ENCODE results near the gene SYCP2L.

The SYCP2L gene

DNA sequence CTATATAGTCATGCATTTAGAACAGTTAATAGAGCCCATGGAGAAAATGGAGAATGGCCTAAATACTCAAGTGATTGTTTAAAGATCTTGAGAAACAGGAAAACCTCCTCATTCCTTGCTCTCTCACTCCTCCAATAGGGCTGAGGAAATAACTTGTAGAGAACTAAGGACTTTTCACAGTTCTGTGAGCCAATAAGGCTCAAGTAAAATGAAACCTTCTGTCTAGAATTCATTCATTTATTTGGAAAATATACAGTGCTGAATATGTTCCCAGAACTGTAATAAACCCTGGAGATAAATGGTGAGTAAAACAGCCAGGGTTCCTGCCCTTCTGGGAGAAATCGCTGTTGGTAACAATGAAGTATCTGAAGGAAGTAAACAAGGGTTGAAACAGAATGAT, 122.0 kb downstream of the SYCP2L start:
- no peak for DNase-seq

DNA sequence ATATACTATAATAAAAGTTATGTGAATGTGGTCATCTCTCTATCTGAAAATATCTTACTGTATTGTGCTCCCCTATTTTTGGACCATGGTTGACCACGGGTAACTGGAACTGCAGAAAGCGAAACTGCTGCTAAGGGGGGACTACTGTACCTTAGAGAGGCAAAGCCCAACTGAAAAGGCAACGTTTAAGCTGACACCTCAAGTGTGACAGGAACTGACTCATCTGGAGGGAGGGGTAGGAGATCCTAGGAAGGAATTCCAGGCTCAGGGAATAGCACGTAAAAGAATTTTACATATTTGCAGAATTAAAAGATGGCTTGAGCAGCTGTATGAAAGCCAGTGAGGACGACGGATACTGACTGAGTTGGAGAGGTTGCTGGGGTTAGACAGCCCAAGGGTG, 122.5 kb downstream of the SYCP2L start:
- no peak for DNase-seq

DNA sequence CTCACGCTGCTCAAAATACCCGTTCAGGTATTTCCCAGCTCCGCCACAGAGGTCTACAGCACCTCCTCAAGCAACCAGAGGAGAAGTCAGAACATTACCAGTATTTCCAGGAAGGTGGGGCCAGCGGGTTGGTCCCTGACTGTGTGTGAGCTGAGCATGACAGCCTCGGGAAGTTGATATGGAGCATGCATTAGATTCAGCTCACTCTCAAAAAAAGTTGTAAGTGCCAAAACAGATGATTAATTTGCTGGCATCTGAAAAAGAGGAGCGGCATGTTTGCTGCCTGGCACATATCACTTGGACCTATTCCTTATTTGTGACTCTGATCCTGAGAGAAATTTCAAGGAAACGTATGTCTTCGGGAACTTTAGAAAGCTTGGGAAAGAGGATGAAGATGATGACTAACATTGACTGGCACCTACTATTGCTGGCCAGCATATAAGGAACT, 125.0 kb downstream of the SYCP2L start:
- DNase-seq, result peak; percentile 25

DNA sequence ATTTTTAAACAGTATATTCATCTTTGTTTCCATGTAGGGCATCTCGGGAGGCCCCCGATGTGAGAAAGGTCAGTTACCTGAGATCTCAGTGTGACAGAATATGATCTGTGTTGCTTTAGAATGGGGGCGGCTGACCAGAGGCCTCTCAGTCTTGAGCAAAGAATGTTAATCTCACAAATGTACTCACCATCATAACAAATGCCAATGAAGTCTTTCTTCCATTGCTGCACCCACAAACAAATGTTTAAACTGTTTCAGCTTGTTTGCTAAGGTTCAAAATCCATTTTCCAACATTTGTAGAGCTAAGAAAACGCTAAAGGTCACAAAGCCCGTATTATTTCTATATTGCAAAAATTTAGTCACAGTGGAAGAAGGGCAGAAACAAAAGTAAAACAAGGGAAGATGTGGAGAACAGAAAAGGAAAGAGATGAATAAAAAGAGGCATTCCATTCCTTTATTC, 125.5 kb downstream of the SYCP2L start:
- no peak for DNase-seq

DNA sequence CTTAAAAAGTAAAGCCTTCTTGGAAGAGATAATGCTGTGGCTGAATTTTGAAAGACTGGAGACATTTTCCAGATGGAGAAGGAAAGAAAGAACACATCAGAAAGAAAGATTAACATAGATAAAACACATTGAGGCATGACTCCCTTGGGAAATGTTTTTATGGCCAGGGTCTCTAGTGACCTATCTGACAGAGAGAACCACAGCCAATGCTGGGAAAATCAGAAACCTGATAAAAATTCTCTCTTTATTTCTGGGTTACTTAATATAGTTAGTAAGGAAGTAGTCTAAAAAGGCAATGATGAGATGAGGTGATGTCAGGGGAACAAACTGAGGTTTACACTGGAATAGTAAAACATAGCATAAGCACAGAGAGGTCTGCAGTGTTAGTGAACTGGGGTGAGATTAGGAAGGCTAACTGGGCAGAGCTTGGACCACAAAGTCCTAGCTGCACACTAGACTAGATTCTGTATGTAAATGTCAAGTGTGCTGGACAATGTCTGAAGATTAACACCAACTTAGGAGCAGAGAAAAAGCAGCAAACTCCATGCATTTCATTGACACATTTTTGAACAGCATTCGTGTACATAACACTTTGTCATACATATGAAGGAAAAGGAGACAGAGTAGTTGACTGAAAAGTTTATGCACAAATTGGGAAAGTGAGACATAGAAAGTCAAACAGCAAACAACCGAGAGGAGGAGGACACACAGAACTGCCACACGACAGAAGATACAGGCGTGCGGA, 126.3 kb downstream of the SYCP2L start:
- no peak for DNase-seq

DNA sequence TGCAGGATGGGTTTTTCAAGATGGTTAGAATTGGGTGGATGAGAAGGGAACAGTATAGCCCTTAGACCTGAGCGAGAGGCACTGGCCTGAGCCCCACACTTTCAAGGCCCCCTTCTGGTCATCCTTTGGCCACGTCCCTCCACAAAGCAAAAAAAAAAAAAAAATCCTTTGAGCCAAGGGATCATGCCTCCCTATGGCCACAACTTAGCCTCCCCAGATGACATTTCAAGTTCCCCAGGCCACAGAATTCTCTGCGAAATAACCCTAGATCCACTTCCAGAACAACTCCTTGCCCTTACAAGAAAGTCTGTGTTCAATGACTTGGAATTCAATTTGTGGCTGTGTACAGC, 126.8 kb downstream of the SYCP2L start:
- no peak for DNase-seq

DNA sequence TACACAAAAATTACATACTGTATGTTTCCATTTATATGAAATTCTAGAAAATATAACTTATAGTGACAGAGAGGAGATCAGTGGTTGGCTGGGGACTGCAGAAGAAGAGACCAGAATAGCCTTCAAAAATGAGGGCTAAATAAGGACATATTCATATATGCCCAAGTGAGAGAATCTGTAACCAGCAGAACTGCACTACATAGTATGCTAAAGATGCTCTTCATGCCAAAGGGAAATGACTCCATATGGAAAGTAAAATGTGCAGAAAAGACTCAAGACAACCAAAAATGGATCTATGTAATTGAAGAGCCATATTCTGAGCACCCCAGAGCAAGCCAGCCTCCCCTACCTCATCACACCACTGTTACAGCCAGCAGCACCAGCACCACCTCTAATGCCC, 128.2 kb downstream of the SYCP2L start:
- no peak for DNase-seq

DNA sequence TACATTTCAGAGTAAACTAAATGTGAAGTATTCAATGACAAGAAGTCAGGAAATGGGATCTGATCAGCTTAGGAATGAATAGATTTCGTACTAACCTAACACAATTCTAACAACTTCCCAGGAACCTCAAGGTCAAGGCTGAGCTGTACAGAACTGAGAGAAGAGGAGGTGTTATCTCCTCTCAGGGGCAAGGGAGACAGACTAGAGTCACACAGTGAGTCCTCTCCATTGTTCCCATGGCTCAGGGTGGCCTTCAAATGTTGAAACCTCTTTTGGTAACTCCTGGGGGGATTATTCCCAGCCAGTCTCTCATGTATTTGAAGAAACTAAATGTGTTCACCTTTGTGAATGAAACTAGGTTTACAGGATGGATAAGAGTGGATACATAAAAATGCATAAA, 129.6 kb downstream of the SYCP2L start:
- DNase-seq, result no peak

DNA sequence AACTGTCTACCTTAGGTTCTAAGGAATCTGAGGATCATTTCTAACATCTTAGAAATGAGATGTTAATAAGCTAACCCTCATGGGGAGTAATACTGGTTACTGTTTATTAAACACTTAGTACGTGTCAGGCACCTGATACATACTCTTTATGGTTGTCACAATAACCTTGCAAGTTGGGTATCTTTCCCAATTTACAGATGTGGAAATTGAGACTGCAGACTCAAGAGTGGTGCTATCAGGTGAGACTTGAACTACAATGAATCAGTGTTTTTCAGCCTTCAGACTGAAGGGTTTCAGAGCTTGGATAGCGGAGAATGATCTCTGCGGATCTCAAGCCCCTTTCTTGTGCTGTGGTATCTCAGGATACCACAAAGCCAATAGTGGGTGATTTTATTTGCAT, 130.2 kb downstream of the SYCP2L start:
- DNase-seq, result no peak

DNA sequence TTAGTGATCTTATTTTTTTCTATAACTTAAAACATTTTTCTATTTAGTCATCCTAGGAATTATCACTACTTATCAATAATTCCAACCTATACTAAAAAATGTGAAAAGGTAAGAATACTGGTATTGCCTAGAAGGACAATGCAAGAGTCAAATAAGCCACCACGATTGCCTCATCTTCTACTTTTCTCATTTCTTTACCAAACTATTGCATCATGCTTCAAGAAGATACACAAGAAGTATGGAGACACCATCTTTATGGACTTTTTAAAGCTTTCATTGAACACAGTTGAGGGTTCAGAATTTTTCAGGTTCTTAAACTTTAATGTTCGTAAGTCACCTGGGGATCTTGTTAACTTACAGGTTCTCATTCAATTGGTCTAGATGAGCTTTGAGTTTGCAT, 131.4 kb downstream of the SYCP2L start:
- DNase-seq, result no peak

DNA sequence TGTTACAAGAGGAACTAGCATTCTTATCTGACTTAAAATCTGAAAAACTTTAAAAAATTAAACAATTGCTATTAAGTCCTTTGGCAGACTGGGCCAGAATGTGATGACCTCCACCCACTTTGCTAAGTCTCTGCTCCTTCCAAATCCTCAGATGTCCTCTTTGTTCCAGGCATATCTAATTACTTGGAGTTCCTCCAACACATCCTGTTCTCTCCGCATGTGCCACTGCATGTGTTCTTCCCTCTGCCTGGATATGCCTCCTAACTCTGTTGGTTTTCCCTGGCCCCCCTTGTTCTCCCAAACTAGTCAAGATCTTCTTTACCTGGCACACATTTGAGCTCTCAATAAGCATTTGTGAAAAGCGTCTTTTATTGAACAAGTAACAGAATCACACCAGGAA, 134.2 kb downstream of the SYCP2L start:
- DNase-seq, result no peak

DNA sequence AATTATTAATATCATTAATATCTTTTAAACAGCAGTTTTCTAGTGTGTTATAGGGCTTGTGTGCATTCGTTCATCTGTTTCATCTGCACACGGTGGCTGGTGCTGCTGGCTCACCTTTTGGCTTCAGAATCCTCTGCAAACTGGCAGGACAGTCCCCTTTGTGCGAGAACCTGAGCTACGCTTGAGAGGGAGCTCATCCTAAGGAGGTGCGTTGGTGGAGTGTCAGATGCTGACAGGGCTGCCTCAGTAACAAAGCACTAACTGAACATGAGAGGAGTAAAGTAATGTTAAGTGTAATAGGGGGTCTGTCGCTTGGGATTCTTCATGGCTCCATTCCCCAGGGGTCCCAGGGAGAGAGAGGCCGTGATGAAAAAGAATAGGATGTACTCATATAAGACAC, 134.9 kb downstream of the SYCP2L start:
- DNase-seq, result no peak

DNA sequence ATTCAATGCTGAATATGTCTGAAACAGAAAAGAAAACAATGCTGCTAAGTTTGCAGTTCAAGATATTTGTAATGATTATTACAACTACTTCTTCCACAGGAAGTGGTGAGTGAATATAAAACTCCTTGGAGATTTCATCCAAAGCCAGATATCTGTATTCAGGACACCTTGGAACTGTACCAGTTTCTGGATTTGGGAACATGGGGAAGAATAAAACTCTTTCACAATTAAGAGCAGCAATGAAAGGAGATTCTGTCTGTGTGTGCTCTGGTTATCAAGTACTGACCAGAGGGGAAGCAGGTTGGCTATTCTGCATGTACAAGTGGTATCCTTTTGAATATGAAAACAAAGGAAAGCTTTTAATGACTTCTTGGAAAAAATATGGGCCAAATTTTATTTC, 136.2 kb downstream of the SYCP2L start:
- DNase-seq, result no peak

All from right kidney (tissue), 1 donor.